ENCODE results near the gene PLVAP.

The PLVAP gene

DNA sequence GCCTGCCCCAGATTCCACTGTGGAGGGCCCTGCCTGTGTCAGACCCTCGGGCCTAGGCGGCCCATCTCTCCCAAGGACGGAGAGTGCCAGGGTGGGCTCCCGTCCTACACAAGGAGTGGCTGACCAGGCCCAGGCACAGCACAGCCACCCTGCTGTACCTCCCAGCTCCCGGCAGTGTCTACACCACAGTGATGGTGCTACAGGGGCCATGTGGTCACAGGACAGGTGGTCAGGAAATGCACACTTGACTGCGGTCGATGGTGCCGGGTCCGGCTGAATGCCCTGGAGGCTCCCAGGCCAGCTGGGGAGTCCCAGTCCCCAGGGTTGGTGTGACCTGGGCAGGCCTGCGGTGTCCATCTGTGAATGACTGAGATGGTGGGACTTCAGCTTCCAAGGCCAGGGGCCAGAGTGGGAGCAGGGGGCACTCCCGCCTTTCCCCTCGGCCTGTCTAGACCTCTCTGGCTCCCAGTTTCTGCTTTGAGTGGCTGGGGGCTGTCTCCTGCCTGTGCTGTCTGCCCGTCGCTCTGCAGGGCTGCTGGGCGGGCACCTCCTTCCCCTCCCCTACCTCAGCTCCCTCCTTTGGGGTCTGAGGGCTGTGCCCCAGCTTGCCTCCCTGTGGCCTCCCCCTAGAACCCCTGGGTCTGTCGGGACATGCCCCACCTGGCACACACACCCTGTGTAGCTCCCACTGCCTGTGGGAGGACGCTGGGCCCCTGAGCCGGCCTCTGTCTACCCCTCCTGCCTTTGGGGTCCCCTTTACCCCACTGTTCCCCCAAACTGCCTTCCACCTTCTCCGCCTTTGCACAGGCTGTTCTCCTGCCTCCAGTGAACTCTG is 55.3 kb downstream of the PLVAP start:
- H3K9me3 ChIP-seq (ENCODE audit: severe bottlenecking), result no peaks in the 10 kb centered on the region
- H3K27ac ChIP-seq, result no peak overlapping the region
- H3K4me3 ChIP-seq (ENCODE audit: low read depth, low read length), result no peak overlapping the region
- TF ChIP-seq, protein P1, sequence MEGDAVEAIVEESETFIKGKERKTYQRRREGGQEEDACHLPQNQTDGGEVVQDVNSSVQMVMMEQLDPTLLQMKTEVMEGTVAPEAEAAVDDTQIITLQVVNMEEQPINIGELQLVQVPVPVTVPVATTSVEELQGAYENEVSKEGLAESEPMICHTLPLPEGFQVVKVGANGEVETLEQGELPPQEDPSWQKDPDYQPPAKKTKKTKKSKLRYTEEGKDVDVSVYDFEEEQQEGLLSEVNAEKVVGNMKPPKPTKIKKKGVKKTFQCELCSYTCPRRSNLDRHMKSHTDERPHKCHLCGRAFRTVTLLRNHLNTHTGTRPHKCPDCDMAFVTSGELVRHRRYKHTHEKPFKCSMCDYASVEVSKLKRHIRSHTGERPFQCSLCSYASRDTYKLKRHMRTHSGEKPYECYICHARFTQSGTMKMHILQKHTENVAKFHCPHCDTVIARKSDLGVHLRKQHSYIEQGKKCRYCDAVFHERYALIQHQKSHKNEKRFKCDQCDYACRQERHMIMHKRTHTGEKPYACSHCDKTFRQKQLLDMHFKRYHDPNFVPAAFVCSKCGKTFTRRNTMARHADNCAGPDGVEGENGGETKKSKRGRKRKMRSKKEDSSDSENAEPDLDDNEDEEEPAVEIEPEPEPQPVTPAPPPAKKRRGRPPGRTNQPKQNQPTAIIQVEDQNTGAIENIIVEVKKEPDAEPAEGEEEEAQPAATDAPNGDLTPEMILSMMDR (IDR thresholded peaks at IDR 0.05; ENCODE audit: low read depth, low read length), result no peak
- no peak for DNase-seq
- H3K27me3 ChIP-seq (ENCODE audit: insufficient read depth, low read depth, severe bottlenecking), result no peaks in the 10 kb centered on the region
- H3K36me3 ChIP-seq, result peaks cover 52% of the 10 kb centered on the region

DNA sequence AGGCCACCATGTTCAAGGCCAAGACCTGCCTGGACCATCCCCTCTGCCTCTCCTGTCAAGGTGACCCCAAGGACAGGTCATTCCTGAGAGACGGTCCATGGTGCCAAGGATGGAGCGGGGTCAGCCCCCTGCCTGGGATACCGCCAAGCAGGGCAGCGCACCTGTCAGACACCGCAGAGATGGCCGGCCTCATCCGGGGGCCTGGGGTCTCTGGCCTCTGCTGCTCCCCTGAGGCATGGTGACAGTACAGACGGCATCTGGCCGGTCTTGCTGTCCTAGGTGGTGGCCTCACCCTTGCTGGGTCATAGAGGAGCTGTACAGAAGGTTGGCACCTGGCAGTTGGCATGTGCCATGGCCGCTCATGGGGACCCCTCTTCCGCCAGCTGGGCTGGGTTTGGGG is 56.7 kb downstream of the PLVAP start:
- H3K4me3 ChIP-seq (ENCODE audit: low read depth, low read length), result no peak overlapping the region
- H3K27me3 ChIP-seq (ENCODE audit: insufficient read depth, low read depth, severe bottlenecking), result no peaks in the 10 kb centered on the region
- TF ChIP-seq, protein P1 (IDR thresholded peaks at IDR 0.05; ENCODE audit: low read depth, low read length), result no peak
- DNase-seq, result no peak
- H3K27ac ChIP-seq, result no peak overlapping the region
- H3K36me3 ChIP-seq, result peaks cover 50% of the 10 kb centered on the region
- H3K9me3 ChIP-seq (ENCODE audit: severe bottlenecking), result no peaks in the 10 kb centered on the region

DNA sequence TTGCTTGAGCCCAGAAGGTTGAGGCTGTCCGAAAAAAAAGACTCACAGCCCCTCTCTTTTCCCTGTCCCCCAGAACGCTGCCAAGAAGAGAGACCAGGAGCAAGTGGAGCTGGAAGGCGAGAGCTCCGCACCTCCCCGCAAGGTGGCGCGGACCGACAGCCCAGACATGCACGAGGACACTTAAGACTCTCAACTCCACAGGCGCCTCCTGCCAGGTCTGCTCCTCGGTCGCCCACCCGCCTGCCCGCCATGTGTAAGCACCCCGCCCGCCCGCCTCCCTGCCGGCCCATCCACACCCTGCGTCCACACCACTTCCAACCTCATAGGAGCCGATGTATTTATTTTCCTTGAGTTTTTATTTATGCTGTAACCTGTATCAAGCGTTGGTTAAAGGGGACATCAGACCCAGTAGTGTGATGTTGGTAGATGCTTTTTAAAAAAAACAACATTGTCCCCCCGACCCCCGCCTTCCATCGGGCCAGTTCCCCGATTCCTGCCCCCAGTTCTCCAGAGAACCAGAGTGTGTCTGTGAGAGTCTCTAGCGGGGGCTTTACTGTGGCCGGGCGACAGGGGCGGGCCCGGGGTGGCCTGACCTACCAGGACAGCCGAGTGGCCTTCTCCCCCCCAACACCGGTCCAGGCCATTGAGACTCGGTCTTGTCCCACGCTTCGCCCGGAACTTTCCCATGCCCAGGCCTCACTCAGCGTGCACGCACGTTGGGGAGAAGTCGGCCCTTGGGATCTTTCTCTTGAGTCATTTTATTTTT is 57.5 kb downstream of the PLVAP start:
- Histone ChIP-seq H3K27ac (no peak overlapping the region), H3K9me3 (ENCODE audit: severe bottlenecking) (no peaks in the 10 kb centered on the region), H3K4me3 (ENCODE audit: low read depth, low read length) (no peak overlapping the region), H3K36me3 (peaks cover 44% of the 10 kb centered on the region), H3K27me3 (ENCODE audit: insufficient read depth, low read depth, severe bottlenecking) (no peaks in the 10 kb centered on the region)
- TF ChIP-seq, protein P1 (IDR thresholded peaks at IDR 0.05; ENCODE audit: low read depth, low read length), result no peak
- no peak for DNase-seq

DNA sequence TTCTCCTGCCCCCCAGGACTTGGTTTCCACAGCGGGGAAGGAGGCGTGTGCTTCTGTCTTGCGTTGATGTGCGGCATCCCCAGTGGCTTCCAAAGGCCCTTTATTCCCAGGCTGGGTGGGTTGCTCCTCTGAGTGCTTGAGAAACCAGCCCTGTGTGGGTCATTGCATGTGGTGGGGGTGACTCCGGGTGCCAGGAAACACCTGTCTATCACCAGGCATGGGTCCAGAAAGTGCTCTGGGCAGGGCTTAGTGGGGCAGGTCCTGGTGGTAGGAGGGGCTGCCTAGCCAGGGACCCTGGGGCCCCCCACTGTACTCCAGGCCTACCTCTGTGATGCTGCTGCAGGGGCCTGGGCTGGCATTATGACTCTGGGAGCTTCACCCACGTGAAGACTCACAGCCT is 58.2 kb downstream of the PLVAP start:
- TF ChIP-seq, protein P1 (IDR thresholded peaks at IDR 0.05; ENCODE audit: low read depth, low read length), result no peak
- Histone ChIP-seq H3K27ac (no peak overlapping the region), H3K27me3 (ENCODE audit: insufficient read depth, low read depth, severe bottlenecking) (no peaks in the 10 kb centered on the region), H3K4me3 (ENCODE audit: low read depth, low read length) (no peak overlapping the region), H3K36me3 (peaks cover 48% of the 10 kb centered on the region), H3K9me3 (ENCODE audit: severe bottlenecking) (no peaks in the 10 kb centered on the region)
- DNase-seq, result no peak

DNA sequence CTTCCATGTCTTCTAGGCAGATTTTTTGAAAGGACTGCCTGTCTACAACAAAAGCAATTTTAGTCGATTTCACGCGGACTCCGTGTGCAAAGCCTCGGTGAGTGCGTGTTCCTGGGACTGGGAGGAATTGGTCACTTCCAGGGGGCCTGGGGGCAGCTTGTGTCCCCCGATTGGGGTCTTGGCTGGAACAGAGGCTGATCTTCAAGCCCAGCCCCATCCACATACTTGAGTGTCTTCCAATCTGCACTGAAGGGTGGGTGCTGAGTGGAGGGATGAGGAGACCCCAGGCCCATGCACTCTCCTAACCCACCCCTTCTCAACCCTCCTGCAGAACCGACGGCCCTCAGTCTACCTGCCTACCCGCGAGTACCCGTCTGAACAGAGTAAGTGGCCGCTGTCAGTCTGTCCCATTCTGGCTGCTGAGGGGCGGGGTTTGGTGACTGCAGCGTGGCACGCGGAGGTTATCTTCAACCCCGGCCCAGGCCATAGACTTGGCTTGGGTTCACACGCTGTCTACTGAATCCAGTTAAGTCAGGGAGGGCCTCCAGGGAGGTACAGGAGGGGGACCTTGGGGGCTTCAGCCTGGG is 63.0 kb downstream of the PLVAP start:
- Histone ChIP-seq H3K27me3 (ENCODE audit: insufficient read depth, low read depth, severe bottlenecking) (no peaks in the 10 kb centered on the region), H3K36me3 (peaks cover 33% of the 10 kb centered on the region), H3K9me3 (ENCODE audit: severe bottlenecking) (no peaks in the 10 kb centered on the region), H3K4me3 (ENCODE audit: low read depth, low read length) (no peak overlapping the region), H3K27ac (no peak overlapping the region)
- no peak for DNase-seq
- TF ChIP-seq, protein P1 (IDR thresholded peaks at IDR 0.05; ENCODE audit: low read depth, low read length), result no peak
